Measurements from ENCODE around the gene OST4.

Gene OST4

DNA sequence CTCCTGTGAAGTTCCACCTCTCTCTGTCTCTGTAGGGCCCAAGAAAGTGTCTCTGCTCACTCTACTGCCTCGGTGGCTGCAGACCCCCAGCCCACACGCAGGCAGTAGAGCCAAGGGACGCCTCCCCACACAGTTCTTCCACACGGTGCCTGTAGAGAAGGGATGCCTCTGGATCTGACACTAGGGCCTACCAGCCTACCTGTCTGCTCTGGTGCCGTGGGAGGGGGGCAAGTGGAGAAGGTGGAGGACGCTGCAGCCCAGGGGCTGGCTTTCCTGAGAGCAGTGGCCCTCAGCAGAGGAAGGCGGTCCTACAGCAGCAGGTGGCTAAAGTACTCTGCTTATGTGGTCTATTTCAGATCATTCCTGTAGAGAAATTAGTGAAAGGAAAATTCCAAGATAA, 47.7 kb downstream of the OST4 start:
- no peak for DNase-seq

DNA sequence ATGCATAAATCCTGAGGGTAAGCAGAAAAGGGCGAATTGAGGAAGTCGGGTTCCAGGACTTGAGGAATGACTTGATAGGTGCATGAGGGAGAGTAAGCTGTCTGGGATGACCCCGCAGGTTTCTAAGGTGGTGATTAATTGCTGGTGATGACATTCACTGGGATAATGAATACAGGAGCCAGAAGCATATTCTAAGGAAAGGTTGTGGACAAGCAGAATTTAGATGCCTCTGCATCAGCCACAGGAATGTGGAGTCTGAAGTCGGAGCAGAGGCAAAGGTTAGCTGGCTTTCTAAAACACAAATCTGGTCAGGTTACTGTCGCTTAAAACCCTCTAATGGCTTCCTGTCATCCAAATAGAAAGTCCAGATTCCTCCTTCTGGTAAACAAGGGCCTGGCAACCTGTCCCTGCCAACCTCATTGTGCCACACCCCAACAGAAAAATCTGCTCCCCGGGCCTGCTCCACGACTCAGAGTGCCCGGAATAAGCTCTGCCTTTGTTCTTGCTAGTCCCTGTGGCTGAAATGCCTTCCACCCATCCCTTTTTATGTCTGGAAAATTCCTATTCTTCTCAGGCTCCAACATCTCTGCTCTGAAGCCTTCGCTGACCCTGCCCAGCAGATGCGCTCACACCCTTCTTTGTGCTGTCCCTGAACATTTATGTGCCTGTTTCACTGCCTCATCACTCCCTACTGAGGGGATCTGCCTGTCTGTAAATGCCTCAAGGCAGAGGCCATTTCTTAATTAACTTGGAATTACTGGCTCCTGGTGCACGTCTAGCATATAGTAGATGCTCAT, 50.0 kb downstream of the OST4 start:
- no peak for DNase-seq
